A549 (cell line): Measurements from ENCODE around the gene RPTOR. TPM values are rescaled to one million over a fixed set of nuclear protein-coding genes. Genes with fewer than 3 reads are reported as not detected.

Experiments used
- ATAC-seq, 2 experiments: fragments of 200-7000 bp in 1 of 2; fragments of >200 bp in 1 of 2; cut with Nextera tagmentation in 1 of 2; cut with Tn5 transposase in 1 of 2; 3 replicates each; pipeline versions ENCODE4 v1.8.0 to v1.9.1; 2018 to 2020; ENCODE audit warnings: mild to moderate bottlenecking in 1 of 2, moderate library complexity in 1 of 2
- CTCF ChIA-PET: fragments of 300-600 bp; sonication (Branson Sonifier 250); formaldehyde crosslinking; extraction: SDS; loops from one replicate; lab custom pipeline; 2021; ENCODE audit warnings: antibody characterized with exemption, inconsistent platforms; lab: Yijun Ruan, JAX
- POLR2A ChIA-PET: fragments of 350-600 bp; formaldehyde crosslinking; extraction: SDS; loops from one replicate; lab custom pipeline; 2021; ENCODE audit warnings: antibody characterized with exemption, inconsistent platforms; lab: Yijun Ruan, JAX
- DNase-seq, 2 experiments: peaks; one replicate each; pipeline versions ENCODE4 v3.0.0 to v3.0.0-alpha.2; 2011 to 2016; ENCODE audit warnings: low read depth in 1 of 2, low spot score in 1 of 2
- FAIRE-seq: peaks from 2 replicates; lab custom pipeline; 2011; peaks lifted over from hg19 to GRCh38; lab: Jason Lieb, UNC
- H3K27ac ChIP-seq, 2 experiments: fragments of >200 bp; sonication (Bioruptor Twin); formaldehyde crosslinking; 3 replicates each; pipeline ENCODE4 v1.5.1; 2016 to 2017
- H3K4me1 ChIP-seq: fragments of >200 bp; sonication (Bioruptor Twin); formaldehyde crosslinking; 3 replicates; pipeline ENCODE4 v1.6.1; 2016
- H3K4me2 ChIP-seq: fragments of >200 bp; sonication (Bioruptor Twin); formaldehyde crosslinking; 3 replicates; pipeline ENCODE4 v1.6.1; 2016
- H3K4me3 ChIP-seq: fragments of >200 bp; sonication (Bioruptor Twin); formaldehyde crosslinking; 3 replicates; pipeline ENCODE4 v1.5.1; 2016
- H3K9me3 ChIP-seq: fragments of >200 bp; sonication (Bioruptor Twin); formaldehyde crosslinking; 3 replicates; pipeline ENCODE4 v1.6.1; 2016
- ATOH8 ChIP-seq: fragments of 250-450 bp; sonication (Bioruptor Pico); IDR thresholded peaks from 2 replicates; pipeline ENCODE4 v1.5.0; 2020; ENCODE audit warnings: low read depth, mild to moderate bottlenecking, moderate library complexity
- BCL3 ChIP-seq: fragments of >200 bp; sonication (Bioruptor Twin); formaldehyde crosslinking; IDR thresholded peaks from 3 replicates; pipeline ENCODE4 v1.6.1; 2016
- CHD2 ChIP-seq: fragments of 150-350 bp; IDR thresholded peaks from 2 replicates; pipeline ENCODE4 v1.6.1; 2014; ENCODE audit warnings: low read length; ENCODE audit not compliant: partially characterized antibody
- ELK1 ChIP-seq: fragments of 150-350 bp; IDR thresholded peaks from 2 replicates; pipeline ENCODE4 v1.6.1; 2014; ENCODE audit warnings: low read depth, mild to moderate bottlenecking, low read length
- FOSB ChIP-seq: fragments of 250-450 bp; sonication (Bioruptor Pico); IDR thresholded peaks from 2 replicates; pipeline ENCODE4 v1.5.0; 2020; ENCODE audit warnings: mild to moderate bottlenecking, moderate library complexity
- FOSL2 ChIP-seq, 2 experiments: fragments of 450-650 bp in 1 of 2; fragments of >200 bp in 1 of 2; sonication (Bioruptor Twin) in 1 of 2; formaldehyde crosslinking; IDR thresholded peaks; 2 replicates each; pipeline versions ENCODE4 v1.5.0 to v1.6.1; 2016 to 2020; ENCODE audit warnings: mild to moderate bottlenecking in 1 of 2, moderate library complexity in 1 of 2
- FOXS1 ChIP-seq: fragments of 250-450 bp; sonication (Bioruptor Pico); IDR thresholded peaks from 2 replicates; pipeline ENCODE4 v1.5.0; 2020; ENCODE audit warnings: mild to moderate bottlenecking, moderate library complexity
- GATA3 ChIP-seq: IDR thresholded peaks from 2 replicates; pipeline ENCODE4 v1.6.1; 2012; ENCODE audit warnings: borderline replicate concordance
- HEYL ChIP-seq: fragments of 250-450 bp; sonication (Bioruptor Pico); IDR thresholded peaks from 2 replicates; pipeline ENCODE4 v1.8.0; 2021; ENCODE audit warnings: mild to moderate bottlenecking, moderate library complexity
- HOXA7 ChIP-seq: fragments of 250-450 bp; sonication (Bioruptor Pico); IDR thresholded peaks from 2 replicates; pipeline ENCODE4 v1.5.0; 2020; ENCODE audit warnings: mild to moderate bottlenecking, moderate library complexity
- HOXB5 ChIP-seq: fragments of 250-450 bp; sonication (Bioruptor Pico); IDR thresholded peaks from 2 replicates; pipeline ENCODE4 v1.5.0; 2020; ENCODE audit warnings: mild to moderate bottlenecking, moderate library complexity
- JUNB ChIP-seq: fragments of >200 bp; sonication (Bioruptor Twin); formaldehyde crosslinking; IDR thresholded peaks from 2 replicates; pipeline ENCODE4 v1.6.1; 2016
- KDM5A ChIP-seq: fragments of 200-600 bp; sonication (generic); IDR thresholded peaks from 2 replicates; pipeline ENCODE4 v1.6.1; 2016; ENCODE audit warnings: antibody characterized with exemption, mild to moderate bottlenecking
- MAX ChIP-seq: IDR thresholded peaks from 2 replicates; pipeline ENCODE4 v1.6.1; 2012
- PHF8 ChIP-seq: fragments of 200-600 bp; sonication (generic); IDR thresholded peaks from 2 replicates; pipeline ENCODE4 v1.6.1; 2016; ENCODE audit warnings: low read depth, mild to moderate bottlenecking, antibody characterized with exemption, moderate library complexity, borderline replicate concordance
- RARB ChIP-seq: fragments of 250-450 bp; sonication (Bioruptor Pico); IDR thresholded peaks from 2 replicates; pipeline ENCODE4 v1.8.0; 2021; ENCODE audit warnings: mild to moderate bottlenecking, moderate library complexity
- RNF2 ChIP-seq: fragments of 200-600 bp; sonication (generic); IDR thresholded peaks from 2 replicates; pipeline ENCODE4 v1.6.1; 2016; ENCODE audit warnings: low read depth, mild to moderate bottlenecking, antibody characterized with exemption, moderate library complexity, borderline replicate concordance
- TFCP2L1 ChIP-seq: fragments of 250-450 bp; sonication (Bioruptor Pico); IDR thresholded peaks from 2 replicates; pipeline ENCODE4 v1.5.0; 2021; ENCODE audit warnings: mild to moderate bottlenecking
- ZFP36 ChIP-seq: fragments of 450-650 bp; IDR thresholded peaks from 2 replicates; pipeline ENCODE4 v1.6.1; 2014; ENCODE audit warnings: borderline replicate concordance; ENCODE audit not compliant: partially characterized antibody
- WGBS: methylation state at CpG from one replicate; pipeline ENCODE4 v1.1.6; 2017; ENCODE audit errors: missing lambda C conversion rate; 5-methylcytosine and 5-hydroxymethylcytosine counted together
- polyA plus RNA-seq, 4 experiments: library from polyadenylated mRNA; depleted of rRNA in 3 of 4; stranded (reverse); fragments of >200 nt; fragmentation: RNase III in 1 of 4; extraction: RNeasy Plus Mini Kit Qiagen cat#74134 plus additional on column Dnase treatment in 1 of 4; gene quantifications; 2 replicates in 3 of 4; 3 replicates in 1 of 4; pipeline ENCODE4 v1.2.3, GENCODE V29; 2011 to 2017

RPTOR gene
- polyA plus RNA-seq, 2 of the 4 experiments (the other 2 are of a cell fraction) = 10.8 to 27.1 TPM

- no peak overlapping the region for H3K4me3 ChIP-seq
- peak; percentile 36 for FAIRE-seq
- 73% methylated on average over 6 of the region's 6 CpGs for WGBS
- ChIA-PET POLR2A (no interaction called here), CTCF (interaction anchor here (1.2 to 2.1 kb wide), 3 partner anchors 10 to 91 kb away, joined by 3 to 5 read pairs (median 4); no protein-coding TSS in a partner anchor)
- H3K4me1 ChIP-seq = no peaks in the 10 kb centered on the region
- no peak overlapping the region for H3K27ac ChIP-seq
- no peaks in the 10 kb centered on the region for H3K9me3 ChIP-seq
- ATAC-seq = no peak
- DNase-seq = no peak
- TF ChIP-seq HOXA7 = no peak
- no peak for TF ChIP-seq MAX
- no peak for TF ChIP-seq FOXS1 (CRISPR knock-in tag)
- no peak for TF ChIP-seq KDM5A
- TF ChIP-seq TFCP2L1 (CRISPR knock-in tag) = no peak
- no peak for TF ChIP-seq GATA3
- no peak for TF ChIP-seq RNF2
- TF ChIP-seq FOSL2 (IDR thresholded peaks at IDR 0.05) = no peak
- no peak for TF ChIP-seq FOSL2 (CRISPR knock-in tag; IDR thresholded peaks at IDR 0.05)
- no peak for TF ChIP-seq CHD2
- no peak for TF ChIP-seq ELK1
- TF ChIP-seq HEYL (CRISPR knock-in tag) = no peak
- TF ChIP-seq FOSB (CRISPR knock-in tag) = no peak
- no peak for TF ChIP-seq ATOH8
- H3K4me2 ChIP-seq = no peak overlapping the region
Observed at GRCh38 chr17:80768389-80768788, 223.8 kb downstream of the RPTOR start.

- no peak overlapping the region for H3K27ac ChIP-seq
Observed at GRCh38 chr17:80768936-80769335, 224.3 kb downstream of the RPTOR start.

More at GRCh38 chr17:80768936-80769335, 224.3 kb downstream of the RPTOR start:
- ChIA-PET CTCF (interaction anchor here (2.1 kb wide), 1 partner anchor 9 kb away, joined by 5 read pairs; no protein-coding TSS in a partner anchor), POLR2A (no interaction called here)
- Histone ChIP-seq H3K9me3 (no peaks in the 10 kb centered on the region), H3K4me1 (no peaks in the 10 kb centered on the region), H3K4me2 (no peak overlapping the region), H3K4me3 (no peak overlapping the region)
- DNase-seq (no peak), FAIRE-seq (peak; percentile 68), ATAC-seq (no peak)
- 90% methylated on average over 10 of the region's 10 CpGs for WGBS
- TF ChIP-seq RARB (CRISPR knock-in tag) = no peak
- no peak for TF ChIP-seq RNF2
- no peak for TF ChIP-seq PHF8
- TF ChIP-seq CHD2 = no peak
- TF ChIP-seq ATOH8 = no peak
- no peak for TF ChIP-seq JUNB
- no peak for TF ChIP-seq ZFP36
- TF ChIP-seq BCL3 = no peak
- no peak for TF ChIP-seq HOXB5
